ENCODE measurements around the gene MAST3.
A peak's percentile ranks its signal among the peaks of the same experiment; 100 is the strongest.

MAST3 gene

DNA sequence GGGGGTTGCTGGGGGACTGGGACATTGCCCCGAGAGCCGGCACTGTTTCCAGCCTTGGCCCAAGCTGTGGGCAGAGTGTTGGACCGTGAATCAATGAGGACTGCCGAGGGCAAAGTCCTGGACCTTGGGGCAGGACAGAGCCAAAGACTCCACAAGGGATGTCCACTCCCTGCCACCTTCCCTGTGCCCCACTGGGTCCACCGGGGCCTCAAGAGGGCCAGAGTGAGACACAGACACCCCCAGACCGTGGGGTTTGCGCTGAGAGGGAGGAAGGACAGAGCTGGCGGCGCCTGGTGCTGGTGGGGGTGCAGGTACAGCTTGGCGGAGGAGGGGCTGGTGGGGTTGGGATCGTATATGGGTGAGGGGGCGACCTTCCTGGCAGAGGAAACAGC lies 11.8 kb downstream of the MAST3 start:
- Histone ChIP-seq H3K4me3 (ENCODE audit: low read depth, low read length) (no peak overlapping the region; the same call in 1 of the 2 replicates), H3K36me3 (ENCODE audit: control insufficient read depth in 2 of 2, insufficient read depth in 1 of 2, low read length in 2 of 2) (peaks cover 0 to 3% of the 10 kb centered on the region in 2 experiments; a peak in 1 of 3 replicates), H3K4me1 (ENCODE audit: control insufficient read depth, insufficient read depth, low read length) (peaks cover 3% of the 10 kb centered on the region; the same call in 1 of the 2 replicates), H3K9me3 (ENCODE audit: control insufficient read depth, insufficient read depth, low read depth, low read length) (no peaks in the 10 kb centered on the region), H3K27ac (ENCODE audit: extremely low read depth, low read depth, low read length) (no peak overlapping the region)
- TF ChIP-seq EGR2 (tag by site-specific recombination; IDR thresholded peaks at IDR 0.05; ENCODE audit: low read depth) (0 out of 2 replicates have a peak, but pooled peaks have one; percentile 46), ZIC2 (tag by site-specific recombination; IDR thresholded peaks at IDR 0.05) (0 out of 2 replicates have a peak, but pooled peaks have one; percentile 12), ZBTB48 (tag by site-specific recombination; IDR thresholded peaks at IDR 0.05) (peak; percentile 33; the same call in 1 of the 2 replicates), ZFHX2 (tag by site-specific recombination; conservative IDR thresholded peaks at IDR 0.05) (0 out of 2 replicates have a peak, but pooled peaks have one; percentile 16), ZNF223 (tag by site-specific recombination; IDR thresholded peaks at IDR 0.05) (0 out of 2 replicates have a peak, but pooled peaks have one; percentile 57)
- TF ChIP-seq, protein P1, sequence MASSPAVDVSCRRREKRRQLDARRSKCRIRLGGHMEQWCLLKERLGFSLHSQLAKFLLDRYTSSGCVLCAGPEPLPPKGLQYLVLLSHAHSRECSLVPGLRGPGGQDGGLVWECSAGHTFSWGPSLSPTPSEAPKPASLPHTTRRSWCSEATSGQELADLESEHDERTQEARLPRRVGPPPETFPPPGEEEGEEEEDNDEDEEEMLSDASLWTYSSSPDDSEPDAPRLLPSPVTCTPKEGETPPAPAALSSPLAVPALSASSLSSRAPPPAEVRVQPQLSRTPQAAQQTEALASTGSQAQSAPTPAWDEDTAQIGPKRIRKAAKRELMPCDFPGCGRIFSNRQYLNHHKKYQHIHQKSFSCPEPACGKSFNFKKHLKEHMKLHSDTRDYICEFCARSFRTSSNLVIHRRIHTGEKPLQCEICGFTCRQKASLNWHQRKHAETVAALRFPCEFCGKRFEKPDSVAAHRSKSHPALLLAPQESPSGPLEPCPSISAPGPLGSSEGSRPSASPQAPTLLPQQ (tag by site-specific recombination; IDR thresholded peaks at IDR 0.05), result no peak
- TF ChIP-seq, protein P2, sequence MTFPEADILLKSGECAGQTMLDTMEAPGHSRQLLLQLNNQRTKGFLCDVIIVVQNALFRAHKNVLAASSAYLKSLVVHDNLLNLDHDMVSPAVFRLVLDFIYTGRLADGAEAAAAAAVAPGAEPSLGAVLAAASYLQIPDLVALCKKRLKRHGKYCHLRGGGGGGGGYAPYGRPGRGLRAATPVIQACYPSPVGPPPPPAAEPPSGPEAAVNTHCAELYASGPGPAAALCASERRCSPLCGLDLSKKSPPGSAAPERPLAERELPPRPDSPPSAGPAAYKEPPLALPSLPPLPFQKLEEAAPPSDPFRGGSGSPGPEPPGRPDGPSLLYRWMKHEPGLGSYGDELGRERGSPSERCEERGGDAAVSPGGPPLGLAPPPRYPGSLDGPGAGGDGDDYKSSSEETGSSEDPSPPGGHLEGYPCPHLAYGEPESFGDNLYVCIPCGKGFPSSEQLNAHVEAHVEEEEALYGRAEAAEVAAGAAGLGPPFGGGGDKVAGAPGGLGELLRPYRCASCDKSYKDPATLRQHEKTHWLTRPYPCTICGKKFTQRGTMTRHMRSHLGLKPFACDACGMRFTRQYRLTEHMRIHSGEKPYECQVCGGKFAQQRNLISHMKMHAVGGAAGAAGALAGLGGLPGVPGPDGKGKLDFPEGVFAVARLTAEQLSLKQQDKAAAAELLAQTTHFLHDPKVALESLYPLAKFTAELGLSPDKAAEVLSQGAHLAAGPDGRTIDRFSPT (tag by site-specific recombination; IDR thresholded peaks at IDR 0.05), result peak; percentile 66
- TF ChIP-seq, protein P3, sequence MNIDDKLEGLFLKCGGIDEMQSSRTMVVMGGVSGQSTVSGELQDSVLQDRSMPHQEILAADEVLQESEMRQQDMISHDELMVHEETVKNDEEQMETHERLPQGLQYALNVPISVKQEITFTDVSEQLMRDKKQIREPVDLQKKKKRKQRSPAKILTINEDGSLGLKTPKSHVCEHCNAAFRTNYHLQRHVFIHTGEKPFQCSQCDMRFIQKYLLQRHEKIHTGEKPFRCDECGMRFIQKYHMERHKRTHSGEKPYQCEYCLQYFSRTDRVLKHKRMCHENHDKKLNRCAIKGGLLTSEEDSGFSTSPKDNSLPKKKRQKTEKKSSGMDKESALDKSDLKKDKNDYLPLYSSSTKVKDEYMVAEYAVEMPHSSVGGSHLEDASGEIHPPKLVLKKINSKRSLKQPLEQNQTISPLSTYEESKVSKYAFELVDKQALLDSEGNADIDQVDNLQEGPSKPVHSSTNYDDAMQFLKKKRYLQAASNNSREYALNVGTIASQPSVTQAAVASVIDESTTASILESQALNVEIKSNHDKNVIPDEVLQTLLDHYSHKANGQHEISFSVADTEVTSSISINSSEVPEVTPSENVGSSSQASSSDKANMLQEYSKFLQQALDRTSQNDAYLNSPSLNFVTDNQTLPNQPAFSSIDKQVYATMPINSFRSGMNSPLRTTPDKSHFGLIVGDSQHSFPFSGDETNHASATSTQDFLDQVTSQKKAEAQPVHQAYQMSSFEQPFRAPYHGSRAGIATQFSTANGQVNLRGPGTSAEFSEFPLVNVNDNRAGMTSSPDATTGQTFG (tag by site-specific recombination; IDR thresholded peaks at IDR 0.05; ENCODE audit: borderline replicate concordance), result no peak
- POLR2A ChIA-PET, result interaction anchor here (0.5 to 1.3 kb wide), 6 partner anchors 9 to 184 kb away, joined by 3 to 6 read pairs (median 3); partner anchors contain the start of genes JUND and MAST3
- CTCF ChIA-PET, result interaction anchor here (0.7 to 5.1 kb wide), 4 partner anchors 46 to 145 kb away, joined by 3 to 52 read pairs (median 4); no protein-coding TSS in a partner anchor

DNA sequence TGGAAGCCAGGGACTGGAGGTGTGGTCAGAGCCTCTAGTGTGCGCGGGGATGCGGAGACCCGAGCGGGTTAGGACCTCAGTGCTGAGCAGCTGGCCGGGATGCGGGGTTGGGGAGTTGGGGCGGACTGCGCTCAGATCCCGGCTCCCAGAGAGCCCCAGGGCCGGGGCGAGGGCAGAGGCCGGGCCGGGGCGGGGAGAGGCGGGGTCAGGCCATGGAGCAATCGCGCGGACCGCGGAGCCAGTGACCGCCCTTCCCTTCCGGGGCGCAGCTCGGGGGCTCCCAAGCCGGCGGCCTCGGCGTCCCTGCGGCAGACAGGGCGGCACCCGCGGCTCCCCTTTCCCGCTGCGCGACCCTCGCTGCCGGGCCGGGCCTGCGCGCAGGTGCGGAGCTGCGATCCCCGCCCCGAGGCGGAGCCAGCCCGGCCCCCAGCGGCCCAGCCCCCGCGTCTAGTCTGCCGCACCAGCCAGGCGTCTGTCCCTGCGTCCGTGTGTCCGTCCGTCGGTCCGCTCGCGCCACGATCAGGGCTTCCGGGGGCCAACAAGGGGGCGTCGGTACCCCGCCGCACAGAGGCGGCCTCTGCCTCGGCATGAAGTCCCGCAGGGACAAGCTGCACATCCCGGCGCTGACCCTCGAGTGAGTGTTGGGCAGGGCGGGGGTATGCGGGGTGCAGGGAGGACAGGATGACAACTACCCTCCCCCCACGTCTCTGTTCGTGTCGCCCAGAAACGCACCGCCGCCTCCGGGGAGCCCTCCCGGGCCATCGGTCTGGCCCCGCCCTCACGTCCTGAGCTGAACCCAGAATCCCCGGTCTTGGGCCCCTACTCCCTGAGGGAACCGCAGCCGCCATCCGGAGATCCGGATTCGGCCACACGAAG lies 12.4 kb downstream of the MAST3 start:
- Histone ChIP-seq H3K27ac (ENCODE audit: extremely low read depth, low read depth, low read length) (no peak overlapping the region), H3K4me1 (ENCODE audit: control insufficient read depth, insufficient read depth, low read length) (peaks cover 3% of the 10 kb centered on the region; the same call in 1 of the 2 replicates), H3K9me3 (ENCODE audit: control insufficient read depth, insufficient read depth, low read depth, low read length) (no peaks in the 10 kb centered on the region), H3K36me3 (ENCODE audit: control insufficient read depth in 2 of 2, insufficient read depth in 1 of 2, low read length in 2 of 2) (peaks cover 0 to 3% of the 10 kb centered on the region in 2 experiments; a peak in 1 of 3 replicates), H3K4me3 (ENCODE audit: low read depth, low read length) (peak overlapping the region; percentile 65)
- CTCF ChIA-PET, result interaction anchor here (0.5 to 6.7 kb wide), 10 partner anchors 18 to 219 kb away, joined by 3 to 83 read pairs (median 4); a partner anchor contains a TSS
- POLR2A ChIA-PET, result interaction anchor here (0.5 to 1.3 kb wide), 5 partner anchors 10 to 183 kb away, joined by 3 to 6 read pairs (median 3); partner anchors contain the start of gene MAST3
- TF ChIP-seq ZNF211 (tag by site-specific recombination; IDR thresholded peaks at IDR 0.05; ENCODE audit: low read depth) (no peak), KLF10 (tag by site-specific recombination; IDR thresholded peaks at IDR 0.05) (peak; percentile 75), SP3 (tag by site-specific recombination; IDR thresholded peaks at IDR 0.05) (peak; percentile 51), KLF7 (tag by site-specific recombination; IDR thresholded peaks at IDR 0.05; ENCODE audit: borderline replicate concordance) (peak; percentile 47; the same call in 1 of the 2 replicates), ZSCAN16 (tag by site-specific recombination; IDR thresholded peaks at IDR 0.05) (peak; percentile 96)
- TF ChIP-seq, protein P4, sequence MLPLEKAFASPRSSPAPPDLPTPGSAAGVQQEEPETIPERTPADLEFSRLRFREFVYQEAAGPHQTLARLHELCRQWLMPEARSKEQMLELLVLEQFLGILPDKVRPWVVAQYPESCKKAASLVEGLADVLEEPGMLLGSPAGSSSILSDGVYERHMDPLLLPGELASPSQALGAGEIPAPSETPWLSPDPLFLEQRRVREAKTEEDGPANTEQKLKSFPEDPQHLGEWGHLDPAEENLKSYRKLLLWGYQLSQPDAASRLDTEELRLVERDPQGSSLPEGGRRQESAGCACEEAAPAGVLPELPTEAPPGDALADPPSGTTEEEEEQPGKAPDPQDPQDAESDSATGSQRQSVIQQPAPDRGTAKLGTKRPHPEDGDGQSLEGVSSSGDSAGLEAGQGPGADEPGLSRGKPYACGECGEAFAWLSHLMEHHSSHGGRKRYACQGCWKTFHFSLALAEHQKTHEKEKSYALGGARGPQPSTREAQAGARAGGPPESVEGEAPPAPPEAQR (tag by site-specific recombination; IDR thresholded peaks at IDR 0.05), result no peak
- TF ChIP-seq, protein P5, sequence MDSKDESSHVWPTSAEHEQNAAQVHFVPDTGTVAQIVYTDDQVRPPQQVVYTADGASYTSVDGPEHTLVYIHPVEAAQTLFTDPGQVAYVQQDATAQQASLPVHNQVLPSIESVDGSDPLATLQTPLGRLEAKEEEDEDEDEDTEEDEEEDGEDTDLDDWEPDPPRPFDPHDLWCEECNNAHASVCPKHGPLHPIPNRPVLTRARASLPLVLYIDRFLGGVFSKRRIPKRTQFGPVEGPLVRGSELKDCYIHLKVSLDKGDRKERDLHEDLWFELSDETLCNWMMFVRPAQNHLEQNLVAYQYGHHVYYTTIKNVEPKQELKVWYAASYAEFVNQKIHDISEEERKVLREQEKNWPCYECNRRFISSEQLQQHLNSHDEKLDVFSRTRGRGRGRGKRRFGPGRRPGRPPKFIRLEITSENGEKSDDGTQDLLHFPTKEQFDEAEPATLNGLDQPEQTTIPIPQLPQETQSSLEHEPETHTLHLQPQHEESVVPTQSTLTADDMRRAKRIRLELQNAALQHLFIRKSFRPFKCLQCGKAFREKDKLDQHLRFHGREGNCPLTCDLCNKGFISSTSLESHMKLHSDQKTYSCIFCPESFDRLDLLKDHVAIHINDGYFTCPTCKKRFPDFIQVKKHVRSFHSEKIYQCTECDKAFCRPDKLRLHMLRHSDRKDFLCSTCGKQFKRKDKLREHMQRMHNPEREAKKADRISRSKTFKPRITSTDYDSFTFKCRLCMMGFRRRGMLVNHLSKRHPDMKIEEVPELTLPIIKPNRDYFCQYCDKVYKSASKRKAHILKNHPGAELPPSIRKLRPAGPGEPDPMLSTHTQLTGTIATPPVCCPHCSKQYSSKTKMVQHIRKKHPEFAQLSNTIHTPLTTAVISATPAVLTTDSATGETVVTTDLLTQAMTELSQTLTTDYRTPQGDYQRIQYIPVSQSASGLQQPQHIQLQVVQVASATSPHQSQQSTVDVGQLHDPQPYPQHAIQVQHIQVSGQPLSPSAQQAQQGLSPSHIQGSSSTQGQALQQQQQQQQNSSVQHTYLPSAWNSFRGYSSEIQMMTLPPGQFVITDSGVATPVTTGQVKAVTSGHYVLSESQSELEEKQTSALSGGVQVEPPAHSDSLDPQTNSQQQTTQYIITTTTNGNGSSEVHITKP (tag by site-specific recombination; IDR thresholded peaks at IDR 0.05), result peak; percentile 81
- TF ChIP-seq, protein P6, sequence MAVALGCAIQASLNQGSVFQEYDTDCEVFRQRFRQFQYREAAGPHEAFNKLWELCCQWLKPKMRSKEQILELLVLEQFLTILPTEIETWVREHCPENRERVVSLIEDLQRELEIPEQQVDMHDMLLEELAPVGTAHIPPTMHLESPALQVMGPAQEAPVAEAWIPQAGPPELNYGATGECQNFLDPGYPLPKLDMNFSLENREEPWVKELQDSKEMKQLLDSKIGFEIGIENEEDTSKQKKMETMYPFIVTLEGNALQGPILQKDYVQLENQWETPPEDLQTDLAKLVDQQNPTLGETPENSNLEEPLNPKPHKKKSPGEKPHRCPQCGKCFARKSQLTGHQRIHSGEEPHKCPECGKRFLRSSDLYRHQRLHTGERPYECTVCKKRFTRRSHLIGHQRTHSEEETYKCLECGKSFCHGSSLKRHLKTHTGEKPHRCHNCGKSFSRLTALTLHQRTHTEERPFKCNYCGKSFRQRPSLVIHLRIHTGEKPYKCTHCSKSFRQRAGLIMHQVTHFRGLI (tag by site-specific recombination; IDR thresholded peaks at IDR 0.05), result no peak

Measured in HEK293 (cell line).